A549 (cell line): ENCODE measurements around the gene WDR20. TPM values are rescaled to one million over a fixed set of nuclear protein-coding genes. Genes with fewer than 3 reads are reported as not detected.
A peak's percentile ranks its signal among the peaks of the same experiment; 100 is the strongest.

Experiments
- ATAC-seq, 2 experiments: fragments of 200-7000 bp in 1 of 2; fragments of >200 bp in 1 of 2; cut with Nextera tagmentation in 1 of 2; cut with Tn5 transposase in 1 of 2; 3 replicates each; pipeline versions ENCODE4 v1.8.0 to v1.9.1; 2018 to 2020; ENCODE audit warnings: mild to moderate bottlenecking in 1 of 2, moderate library complexity in 1 of 2
- CTCF ChIA-PET: fragments of 300-600 bp; sonication (Branson Sonifier 250); formaldehyde crosslinking; extraction: SDS; loops from one replicate; lab custom pipeline; 2021; ENCODE audit warnings: antibody characterized with exemption, inconsistent platforms; lab: Yijun Ruan, JAX
- POLR2A ChIA-PET: fragments of 350-600 bp; formaldehyde crosslinking; extraction: SDS; loops from one replicate; lab custom pipeline; 2021; ENCODE audit warnings: antibody characterized with exemption, inconsistent platforms; lab: Yijun Ruan, JAX
- DNase-seq, 2 experiments: peaks; one replicate each; pipeline versions ENCODE4 v3.0.0 to v3.0.0-alpha.2; 2011 to 2016; ENCODE audit warnings: low read depth in 1 of 2, low spot score in 1 of 2
- FAIRE-seq: peaks from 2 replicates; lab custom pipeline; 2011; peaks lifted over from hg19 to GRCh38; lab: Jason Lieb, UNC
- H3K27ac ChIP-seq, 2 experiments: fragments of >200 bp; sonication (Bioruptor Twin); formaldehyde crosslinking; 3 replicates each; pipeline ENCODE4 v1.5.1; 2016 to 2017
- H3K4me1 ChIP-seq: fragments of >200 bp; sonication (Bioruptor Twin); formaldehyde crosslinking; 3 replicates; pipeline ENCODE4 v1.6.1; 2016
- H3K4me2 ChIP-seq: fragments of >200 bp; sonication (Bioruptor Twin); formaldehyde crosslinking; 3 replicates; pipeline ENCODE4 v1.6.1; 2016
- H3K4me3 ChIP-seq: fragments of >200 bp; sonication (Bioruptor Twin); formaldehyde crosslinking; 3 replicates; pipeline ENCODE4 v1.5.1; 2016
- H3K9me3 ChIP-seq: fragments of >200 bp; sonication (Bioruptor Twin); formaldehyde crosslinking; 3 replicates; pipeline ENCODE4 v1.6.1; 2016
- BHLHE40 ChIP-seq: IDR thresholded peaks from 2 replicates; pipeline ENCODE4 v1.6.1; 2012; ENCODE audit warnings: low read depth, low read length, inconsistent platforms
- CBX8 ChIP-seq: fragments of 200-600 bp; sonication (generic); IDR thresholded peaks from 2 replicates; pipeline ENCODE4 v1.6.1; 2016
- CHD4 ChIP-seq: fragments of 200-600 bp; sonication (generic); IDR thresholded peaks from 2 replicates; pipeline ENCODE4 v1.6.1; 2016; ENCODE audit warnings: antibody characterized with exemption, mild to moderate bottlenecking, borderline replicate concordance
- E2F6 ChIP-seq: IDR thresholded peaks from 2 replicates; pipeline ENCODE4 v1.6.1; 2012; ENCODE audit warnings: low read depth, borderline replicate concordance
- EHF ChIP-seq: fragments of 250-450 bp; sonication (Bioruptor Pico); IDR thresholded peaks from 2 replicates; pipeline ENCODE4 v1.5.0; 2020; ENCODE audit warnings: mild to moderate bottlenecking
- FOSB ChIP-seq: fragments of 250-450 bp; sonication (Bioruptor Pico); IDR thresholded peaks from 2 replicates; pipeline ENCODE4 v1.5.0; 2020; ENCODE audit warnings: mild to moderate bottlenecking, moderate library complexity
- FOSL2 ChIP-seq, 2 experiments: fragments of 450-650 bp in 1 of 2; fragments of >200 bp in 1 of 2; sonication (Bioruptor Twin) in 1 of 2; formaldehyde crosslinking; IDR thresholded peaks; 2 replicates each; pipeline versions ENCODE4 v1.5.0 to v1.6.1; 2016 to 2020; ENCODE audit warnings: mild to moderate bottlenecking in 1 of 2, moderate library complexity in 1 of 2
- FOXS1 ChIP-seq: fragments of 250-450 bp; sonication (Bioruptor Pico); IDR thresholded peaks from 2 replicates; pipeline ENCODE4 v1.5.0; 2020; ENCODE audit warnings: mild to moderate bottlenecking, moderate library complexity
- GATA3 ChIP-seq: IDR thresholded peaks from 2 replicates; pipeline ENCODE4 v1.6.1; 2012; ENCODE audit warnings: borderline replicate concordance
- HES2 ChIP-seq: fragments of >200 bp; sonication (Bioruptor Twin); formaldehyde crosslinking; IDR thresholded peaks from 2 replicates; pipeline ENCODE4 v1.6.1; 2016
- HOXA7 ChIP-seq: fragments of 250-450 bp; sonication (Bioruptor Pico); IDR thresholded peaks from 2 replicates; pipeline ENCODE4 v1.5.0; 2020; ENCODE audit warnings: mild to moderate bottlenecking, moderate library complexity
- HOXB5 ChIP-seq: fragments of 250-450 bp; sonication (Bioruptor Pico); IDR thresholded peaks from 2 replicates; pipeline ENCODE4 v1.5.0; 2020; ENCODE audit warnings: mild to moderate bottlenecking, moderate library complexity
- JUNB ChIP-seq: fragments of >200 bp; sonication (Bioruptor Twin); formaldehyde crosslinking; IDR thresholded peaks from 2 replicates; pipeline ENCODE4 v1.6.1; 2016
- MAFK ChIP-seq: fragments of 450-650 bp; IDR thresholded peaks from 2 replicates; pipeline ENCODE4 v1.6.1; 2014; ENCODE audit not compliant: partially characterized antibody
- NPAS2 ChIP-seq: fragments of 250-450 bp; sonication (Bioruptor Pico); IDR thresholded peaks from 2 replicates; pipeline ENCODE4 v1.8.0; 2022; ENCODE audit warnings: mild to moderate bottlenecking, moderate library complexity, borderline replicate concordance
- NR3C1 ChIP-seq: fragments of >200 bp; sonication (Bioruptor Twin); formaldehyde crosslinking; IDR thresholded peaks from 3 replicates; pipeline ENCODE4 v1.6.1; 2017
- RARB ChIP-seq: fragments of 250-450 bp; sonication (Bioruptor Pico); IDR thresholded peaks from 2 replicates; pipeline ENCODE4 v1.8.0; 2021; ENCODE audit warnings: mild to moderate bottlenecking, moderate library complexity
- RCOR1 ChIP-seq: fragments of 150-350 bp; IDR thresholded peaks from 2 replicates; pipeline ENCODE4 v1.6.1; 2014; ENCODE audit warnings: antibody characterized with exemption, low read length, low read depth
- RNF2 ChIP-seq: fragments of 200-600 bp; sonication (generic); IDR thresholded peaks from 2 replicates; pipeline ENCODE4 v1.6.1; 2016; ENCODE audit warnings: low read depth, mild to moderate bottlenecking, antibody characterized with exemption, moderate library complexity, borderline replicate concordance
- TP53 ChIP-seq: fragments of 250-450 bp; sonication (Bioruptor Pico); IDR thresholded peaks from 2 replicates; pipeline ENCODE4 v1.5.0; 2021; ENCODE audit warnings: mild to moderate bottlenecking, moderate library complexity
- ZC3H11A ChIP-seq: fragments of 450-650 bp; IDR thresholded peaks from 2 replicates; pipeline ENCODE4 v1.6.1; 2014; ENCODE audit warnings: antibody characterized with exemption, mild to moderate bottlenecking
- ZNF302 ChIP-seq: fragments of 250-450 bp; sonication (Bioruptor Pico); IDR thresholded peaks from 2 replicates; pipeline ENCODE4 v1.9.0; 2021; ENCODE audit warnings: inconsistent platforms, mild to moderate bottlenecking, moderate library complexity
- WGBS: methylation state at CpG from one replicate; pipeline ENCODE4 v1.1.6; 2017; ENCODE audit errors: missing lambda C conversion rate; 5-methylcytosine and 5-hydroxymethylcytosine counted together
- polyA plus RNA-seq, 4 experiments: library from polyadenylated mRNA; depleted of rRNA in 3 of 4; stranded (reverse); fragments of >200 nt; fragmentation: RNase III in 1 of 4; extraction: RNeasy Plus Mini Kit Qiagen cat#74134 plus additional on column Dnase treatment in 1 of 4; gene quantifications; 2 replicates in 3 of 4; 3 replicates in 1 of 4; pipeline ENCODE4 v1.2.3, GENCODE V29; 2011 to 2017
- TF ChIP-seq, protein P1 (sequence below): fragments of 450-650 bp; IDR thresholded peaks from 2 replicates; pipeline ENCODE4 v1.6.1; 2014; ENCODE audit warnings: antibody characterized with exemption
- TF ChIP-seq, protein P2 (sequence below): IDR thresholded peaks from 2 replicates; pipeline ENCODE4 v1.6.1; 2012

WDR20 gene
- polyA plus RNA-seq, 2 of the 4 experiments (the other 2 are of a cell fraction): 19.5 to 20.6 TPM

DNA sequence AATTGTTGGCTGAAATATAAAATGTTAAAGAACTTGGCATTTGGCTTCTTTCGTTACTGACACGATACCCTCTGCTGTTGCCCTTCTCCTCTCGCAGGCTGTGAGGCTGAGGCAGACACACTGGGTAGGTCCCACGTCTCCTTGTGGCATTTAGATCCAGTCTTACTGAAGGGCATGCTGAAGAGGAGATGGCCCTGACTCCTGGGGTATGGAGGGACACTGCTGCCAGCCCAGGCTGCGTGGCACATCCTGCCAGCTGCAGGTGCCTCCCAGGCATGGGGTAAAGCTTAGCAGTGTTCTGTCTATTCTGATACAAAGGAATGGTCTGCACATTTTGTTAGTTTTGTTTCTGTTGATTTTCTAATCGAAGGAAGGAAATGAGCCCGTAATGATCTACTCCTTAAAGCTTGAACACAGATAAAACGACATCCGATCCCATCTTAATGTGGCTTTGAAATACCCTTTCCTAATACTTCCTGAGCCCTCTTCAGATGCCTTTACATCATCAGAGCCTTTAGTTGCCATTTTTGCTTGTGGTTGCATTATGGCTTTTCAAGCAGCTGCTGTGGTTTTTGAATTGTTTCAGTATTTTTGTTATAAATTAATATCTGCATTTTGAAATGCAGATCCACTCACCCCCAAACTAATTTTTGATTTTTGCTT lies 61.1 kb downstream of the WDR20 start:
- Histone ChIP-seq H3K4me1 (no peaks in the 10 kb centered on the region), H3K9me3 (no peaks in the 10 kb centered on the region), H3K4me2 (no peak overlapping the region), H3K4me3 (no peak overlapping the region), H3K27ac (no peak overlapping the region)
- POLR2A ChIA-PET: no interaction called here
- ATAC-seq (no peak), FAIRE-seq (no peak), DNase-seq (no peak)
- CTCF ChIA-PET: no interaction called here
- 94% methylated on average over 9 of the region's 9 CpGs for WGBS
- TF ChIP-seq JUNB (no peak), EHF (no peak), RARB (CRISPR knock-in tag) (no peak), CBX8 (no peak)

GRCh38 chr14:102201353-102201738 lies 61.6 kb downstream of the WDR20 start:
- H3K4me3 ChIP-seq: no peak overlapping the region
- no peaks in the 10 kb centered on the region for H3K4me1 ChIP-seq
- H3K4me2 ChIP-seq: no peak overlapping the region
- ChIA-PET CTCF (no interaction called here), POLR2A (no interaction called here)
- H3K9me3 ChIP-seq: no peaks in the 10 kb centered on the region
- H3K27ac ChIP-seq: no peak overlapping the region
- DNase-seq: no peak
- ATAC-seq: no peak
- TF ChIP-seq HES2 (no peak), NPAS2 (CRISPR knock-in tag) (no peak), HOXA7 (no peak), FOSB (CRISPR knock-in tag) (no peak), RCOR1 (no peak), ZC3H11A (no peak), MAFK (no peak), RNF2 (no peak), TP53 (CRISPR knock-in tag) (no peak)
- TF ChIP-seq, protein P1, sequence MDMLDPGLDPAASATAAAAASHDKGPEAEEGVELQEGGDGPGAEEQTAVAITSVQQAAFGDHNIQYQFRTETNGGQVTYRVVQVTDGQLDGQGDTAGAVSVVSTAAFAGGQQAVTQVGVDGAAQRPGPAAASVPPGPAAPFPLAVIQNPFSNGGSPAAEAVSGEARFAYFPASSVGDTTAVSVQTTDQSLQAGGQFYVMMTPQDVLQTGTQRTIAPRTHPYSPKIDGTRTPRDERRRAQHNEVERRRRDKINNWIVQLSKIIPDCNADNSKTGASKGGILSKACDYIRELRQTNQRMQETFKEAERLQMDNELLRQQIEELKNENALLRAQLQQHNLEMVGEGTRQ: no peak
- 85% methylated on average over 9 of the region's 9 CpGs for WGBS
- FAIRE-seq: no peak

DNA sequence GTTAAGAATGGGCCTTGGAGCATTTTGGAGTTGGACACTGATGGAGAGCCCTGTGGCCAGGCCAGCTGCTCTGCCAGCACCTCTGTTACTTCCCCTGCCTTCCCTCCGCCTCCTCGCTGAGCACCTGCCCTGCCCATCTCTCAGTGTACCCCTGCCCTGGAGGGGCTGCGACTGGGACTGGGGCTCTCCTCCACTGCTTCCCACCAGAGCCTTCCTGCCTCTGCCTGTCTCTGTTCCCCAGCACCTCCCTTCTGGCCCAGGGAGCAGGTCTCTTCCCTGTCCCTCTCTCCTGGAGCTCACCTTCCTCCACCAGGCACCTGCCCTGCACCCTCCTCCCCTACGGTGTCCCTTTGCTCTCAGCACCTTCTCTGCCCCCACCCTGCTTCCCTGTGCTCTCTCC lies 62.1 kb downstream of the WDR20 start:
- no peak for FAIRE-seq
- Histone ChIP-seq H3K4me3 (no peak overlapping the region), H3K9me3 (no peaks in the 10 kb centered on the region)
- POLR2A ChIA-PET: no interaction called here
- TF ChIP-seq E2F6 (no peak), CBX8 (no peak), FOSB (CRISPR knock-in tag) (no peak), HOXB5 (CRISPR knock-in tag) (no peak), HES2 (no peak), FOXS1 (CRISPR knock-in tag) (no peak), CHD4 (no peak), BHLHE40 (no peak), NR3C1 (no peak), MAFK (no peak), FOSL2 (IDR thresholded peaks at IDR 0.05) (no peak), FOSL2 (CRISPR knock-in tag; IDR thresholded peaks at IDR 0.05) (no peak), NPAS2 (CRISPR knock-in tag) (no peak), ZNF302 (CRISPR knock-in tag) (no peak), GATA3 (no peak)
- TF ChIP-seq, protein P2, sequence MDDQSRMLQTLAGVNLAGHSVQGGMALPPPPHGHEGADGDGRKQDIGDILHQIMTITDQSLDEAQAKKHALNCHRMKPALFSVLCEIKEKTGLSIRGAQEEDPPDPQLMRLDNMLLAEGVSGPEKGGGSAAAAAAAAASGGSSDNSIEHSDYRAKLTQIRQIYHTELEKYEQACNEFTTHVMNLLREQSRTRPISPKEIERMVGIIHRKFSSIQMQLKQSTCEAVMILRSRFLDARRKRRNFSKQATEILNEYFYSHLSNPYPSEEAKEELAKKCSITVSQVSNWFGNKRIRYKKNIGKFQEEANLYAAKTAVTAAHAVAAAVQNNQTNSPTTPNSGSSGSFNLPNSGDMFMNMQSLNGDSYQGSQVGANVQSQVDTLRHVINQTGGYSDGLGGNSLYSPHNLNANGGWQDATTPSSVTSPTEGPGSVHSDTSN: no peak
- TF ChIP-seq, all 56 proteins: peak for 0
- DNase-seq (no peak), ATAC-seq (peak in 1 of 2 experiments; percentile 45; a peak in 2 of 6 replicates)
- H3K4me1 ChIP-seq: no peaks in the 10 kb centered on the region
- WGBS: 85% methylated on average over 4 of the region's 4 CpGs
- H3K4me2 ChIP-seq: no peak overlapping the region
- H3K27ac ChIP-seq: no peak overlapping the region
- CTCF ChIA-PET: no interaction called here
